A549 (cell line): ENCODE measurements around the gene GRXCR2. TPM values are rescaled to one million over a fixed set of nuclear protein-coding genes. Genes with fewer than 3 reads are reported as not detected.
A peak's percentile ranks its signal among the peaks of the same experiment; 100 is the strongest.

ENCODE experiments used
- ATAC-seq, 2 experiments: fragments of 200-7000 bp in 1 of 2; fragments of >200 bp in 1 of 2; cut with Nextera tagmentation in 1 of 2; cut with Tn5 transposase in 1 of 2; 3 replicates each; pipeline versions ENCODE4 v1.8.0 to v1.9.1; 2018 to 2020; ENCODE audit warnings: mild to moderate bottlenecking in 1 of 2, moderate library complexity in 1 of 2
- CTCF ChIA-PET: fragments of 300-600 bp; sonication (Branson Sonifier 250); formaldehyde crosslinking; extraction: SDS; loops from one replicate; lab custom pipeline; 2021; ENCODE audit warnings: antibody characterized with exemption, inconsistent platforms; lab: Yijun Ruan, JAX
- POLR2A ChIA-PET: fragments of 350-600 bp; formaldehyde crosslinking; extraction: SDS; loops from one replicate; lab custom pipeline; 2021; ENCODE audit warnings: antibody characterized with exemption, inconsistent platforms; lab: Yijun Ruan, JAX
- DNase-seq, 2 experiments: peaks; one replicate each; pipeline versions ENCODE4 v3.0.0 to v3.0.0-alpha.2; 2011 to 2016; ENCODE audit warnings: low read depth in 1 of 2, low spot score in 1 of 2
- FAIRE-seq: peaks from 2 replicates; lab custom pipeline; 2011; peaks lifted over from hg19 to GRCh38; lab: Jason Lieb, UNC
- H3K27ac ChIP-seq, 2 experiments: fragments of >200 bp; sonication (Bioruptor Twin); formaldehyde crosslinking; 3 replicates each; pipeline ENCODE4 v1.5.1; 2016 to 2017
- H3K4me1 ChIP-seq: fragments of >200 bp; sonication (Bioruptor Twin); formaldehyde crosslinking; 3 replicates; pipeline ENCODE4 v1.6.1; 2016
- H3K4me2 ChIP-seq: fragments of >200 bp; sonication (Bioruptor Twin); formaldehyde crosslinking; 3 replicates; pipeline ENCODE4 v1.6.1; 2016
- H3K4me3 ChIP-seq: fragments of >200 bp; sonication (Bioruptor Twin); formaldehyde crosslinking; 3 replicates; pipeline ENCODE4 v1.5.1; 2016
- H3K9me3 ChIP-seq: fragments of >200 bp; sonication (Bioruptor Twin); formaldehyde crosslinking; 3 replicates; pipeline ENCODE4 v1.6.1; 2016
- ESRRA ChIP-seq: fragments of 150-350 bp; IDR thresholded peaks from 2 replicates; pipeline ENCODE4 v1.6.1; 2014; ENCODE audit warnings: mild to moderate bottlenecking, low read length, borderline replicate concordance
- FOSB ChIP-seq: fragments of 250-450 bp; sonication (Bioruptor Pico); IDR thresholded peaks from 2 replicates; pipeline ENCODE4 v1.5.0; 2020; ENCODE audit warnings: mild to moderate bottlenecking, moderate library complexity
- GATA3 ChIP-seq: IDR thresholded peaks from 2 replicates; pipeline ENCODE4 v1.6.1; 2012; ENCODE audit warnings: borderline replicate concordance
- HDAC2 ChIP-seq: fragments of 200-600 bp; sonication (generic); IDR thresholded peaks from 2 replicates; pipeline ENCODE4 v1.6.1; 2016
- HOXB5 ChIP-seq: fragments of 250-450 bp; sonication (Bioruptor Pico); IDR thresholded peaks from 2 replicates; pipeline ENCODE4 v1.5.0; 2020; ENCODE audit warnings: mild to moderate bottlenecking, moderate library complexity
- JUN ChIP-seq, 2 experiments: fragments of >200 bp; sonication (Bioruptor Twin); formaldehyde crosslinking; IDR thresholded peaks; 2 replicates in 1 of 2; 3 replicates in 1 of 2; pipeline ENCODE4 v1.6.1; 2016 to 2017
- KDM1A ChIP-seq: fragments of 200-600 bp; sonication (generic); IDR thresholded peaks from 2 replicates; pipeline ENCODE4 v1.6.1; 2016; ENCODE audit warnings: low read depth, mild to moderate bottlenecking
- MAFK ChIP-seq: fragments of 450-650 bp; IDR thresholded peaks from 2 replicates; pipeline ENCODE4 v1.6.1; 2014; ENCODE audit not compliant: partially characterized antibody
- MAZ ChIP-seq: fragments of 150-350 bp; IDR thresholded peaks from 2 replicates; pipeline ENCODE4 v1.6.1; 2014; ENCODE audit warnings: antibody characterized with exemption, low read depth, low read length, borderline replicate concordance
- NFE2L2 ChIP-seq: fragments of 150-350 bp; conservative IDR thresholded peaks from 2 replicates; pipeline ENCODE4 v1.6.1; 2014; ENCODE audit warnings: low read length
- PHF8 ChIP-seq: fragments of 200-600 bp; sonication (generic); IDR thresholded peaks from 2 replicates; pipeline ENCODE4 v1.6.1; 2016; ENCODE audit warnings: low read depth, mild to moderate bottlenecking, antibody characterized with exemption, moderate library complexity, borderline replicate concordance
- POLR2A ChIP-seq: IDR thresholded peaks from 2 replicates; pipeline ENCODE4 v1.6.1; 2012; ENCODE audit warnings: mild to moderate bottlenecking, low read length
- RAD21 ChIP-seq, 2 experiments: fragments of >200 bp in 1 of 2; sonication (Bioruptor Twin) in 1 of 2; formaldehyde crosslinking in 1 of 2; IDR thresholded peaks in 1 of 2; conservative IDR thresholded peaks in 1 of 2; 2 replicates in 1 of 2; 3 replicates in 1 of 2; pipeline ENCODE4 v1.6.1; 2012 to 2018; ENCODE audit warnings: inconsistent platforms in 1 of 2
- RFX5 ChIP-seq: fragments of 450-650 bp; IDR thresholded peaks from 2 replicates; pipeline ENCODE4 v1.7.1; 2014; ENCODE audit warnings: antibody characterized with exemption, mild to moderate bottlenecking, moderate library complexity
- SMC3 ChIP-seq: fragments of >200 bp; sonication (Bioruptor Twin); formaldehyde crosslinking; IDR thresholded peaks from 3 replicates; pipeline ENCODE4 v1.6.1; 2018; ENCODE audit warnings: inconsistent platforms
- WGBS: methylation state at CpG from one replicate; pipeline ENCODE4 v1.1.6; 2017; ENCODE audit errors: missing lambda C conversion rate; 5-methylcytosine and 5-hydroxymethylcytosine counted together
- polyA plus RNA-seq, 4 experiments: library from polyadenylated mRNA; depleted of rRNA in 3 of 4; stranded (reverse); fragments of >200 nt; fragmentation: RNase III in 1 of 4; extraction: RNeasy Plus Mini Kit Qiagen cat#74134 plus additional on column Dnase treatment in 1 of 4; gene quantifications; 2 replicates in 3 of 4; 3 replicates in 1 of 4; pipeline ENCODE4 v1.2.3, GENCODE V29; 2011 to 2017
- TF ChIP-seq, protein P1 (sequence below): fragments of 250-450 bp; sonication (Bioruptor Pico); IDR thresholded peaks from 2 replicates; pipeline ENCODE4 v1.5.0; 2021; ENCODE audit warnings: mild to moderate bottlenecking, moderate library complexity, borderline replicate concordance
- TF ChIP-seq, protein P2 (sequence below): fragments of 150-350 bp; IDR thresholded peaks from 2 replicates; pipeline ENCODE4 v1.6.1; 2014; ENCODE audit warnings: low read depth, mild to moderate bottlenecking, low read length
- TF ChIP-seq, protein P3 (sequence below): IDR thresholded peaks from 2 replicates; pipeline ENCODE4 v1.6.1; 2012; ENCODE audit warnings: low read depth, borderline replicate concordance
- TF ChIP-seq, protein P4 (sequence below): fragments of >200 bp; sonication (Bioruptor Twin); formaldehyde crosslinking; IDR thresholded peaks from 3 replicates; pipeline ENCODE4 v1.5.1; 2016
- TF ChIP-seq, protein P5 (sequence below): IDR thresholded peaks from 2 replicates; pipeline ENCODE4 v1.6.1; 2012
- TF ChIP-seq, protein P6 (sequence below): fragments of >200 bp; sonication (Bioruptor Twin); formaldehyde crosslinking; IDR thresholded peaks from 2 replicates; pipeline ENCODE4 v1.6.1; 2016

GRXCR2 gene
- polyA plus RNA-seq, 2 of the 4 experiments (the other 2 are of a cell fraction) = 0.05 TPM; not detected in 1

DNA sequence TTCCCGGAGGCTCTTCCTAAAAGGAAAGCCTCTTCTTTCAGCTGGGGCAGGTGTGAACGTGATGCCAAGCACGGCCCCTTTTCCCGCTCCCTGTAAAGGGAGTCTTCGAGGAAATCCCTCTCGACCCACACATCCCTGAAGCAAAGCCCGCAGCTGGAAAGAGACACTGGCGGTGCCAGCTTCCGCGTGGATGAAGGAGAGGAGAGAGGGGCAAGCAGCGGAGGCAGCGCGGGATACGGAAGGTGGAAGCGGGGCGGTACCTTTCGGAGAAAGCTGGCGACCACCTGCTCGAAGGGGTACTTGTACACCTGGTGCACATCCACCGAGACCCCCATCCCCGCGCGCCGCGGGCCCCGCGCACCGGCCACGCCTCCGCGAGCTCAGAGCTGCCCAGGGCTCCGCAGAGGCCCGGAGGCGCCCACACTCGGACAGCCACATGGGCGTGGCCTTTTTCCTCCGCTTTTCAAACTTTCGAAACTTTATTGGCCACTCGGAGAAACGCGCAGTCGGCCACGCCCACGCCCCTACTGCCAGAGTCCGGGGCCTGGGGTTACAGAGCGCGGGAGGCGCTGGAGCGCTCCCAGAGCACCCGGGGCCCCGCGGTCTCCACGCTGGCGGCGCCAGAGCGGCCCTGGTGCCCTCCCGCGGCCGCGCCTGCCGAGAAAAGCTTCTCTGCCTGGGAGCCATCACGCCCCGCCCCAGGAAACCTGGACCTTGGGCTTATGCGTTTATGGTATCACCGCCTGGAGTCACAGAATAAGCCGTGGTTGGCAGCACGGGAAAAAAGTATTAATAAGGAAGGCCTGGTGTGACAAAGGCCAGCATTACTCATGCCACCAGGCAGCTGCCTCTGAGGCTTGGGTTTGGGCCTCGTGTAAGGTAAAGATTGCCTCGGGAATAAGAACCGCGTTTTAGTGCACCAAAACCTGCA lies 37.6 kb downstream of the GRXCR2 start, which contains the start of gene PRELID2:
Gene PRELID2 (minus strand): TSS at position 426 of the 931 bp plus-strand sequence. CDS start 91 bp downstream, at position 335.
- Histone ChIP-seq H3K27ac (peak within 1 kb of the TSS; percentile 80 to 88), H3K4me3 (peak within 1 kb of the TSS; percentile 67), H3K4me2 (peak within 1 kb of the TSS; percentile 89), H3K4me1 (peaks cover 26% of the 10 kb centered on the region), H3K9me3 (no peaks in the 10 kb centered on the region)
- peak; percentile 91 to 98 for ATAC-seq
- WGBS = 2% methylated on average over 49 of the region's 71 CpGs
- peak; percentile 61 to 88 for DNase-seq
- FAIRE-seq = no peak
- ChIA-PET CTCF (interaction anchor here (0.6 to 3.6 kb wide), 16 partner anchors 9 to 278 kb away, joined by 3 to 28 read pairs (median 4); no protein-coding TSS in a partner anchor), POLR2A (interaction anchor here (0.7 to 1.3 kb wide), 6 partner anchors 9 to 207 kb away, joined by 3 to 5 read pairs (median 3); no protein-coding TSS in a partner anchor)
- TF ChIP-seq, protein P1, sequence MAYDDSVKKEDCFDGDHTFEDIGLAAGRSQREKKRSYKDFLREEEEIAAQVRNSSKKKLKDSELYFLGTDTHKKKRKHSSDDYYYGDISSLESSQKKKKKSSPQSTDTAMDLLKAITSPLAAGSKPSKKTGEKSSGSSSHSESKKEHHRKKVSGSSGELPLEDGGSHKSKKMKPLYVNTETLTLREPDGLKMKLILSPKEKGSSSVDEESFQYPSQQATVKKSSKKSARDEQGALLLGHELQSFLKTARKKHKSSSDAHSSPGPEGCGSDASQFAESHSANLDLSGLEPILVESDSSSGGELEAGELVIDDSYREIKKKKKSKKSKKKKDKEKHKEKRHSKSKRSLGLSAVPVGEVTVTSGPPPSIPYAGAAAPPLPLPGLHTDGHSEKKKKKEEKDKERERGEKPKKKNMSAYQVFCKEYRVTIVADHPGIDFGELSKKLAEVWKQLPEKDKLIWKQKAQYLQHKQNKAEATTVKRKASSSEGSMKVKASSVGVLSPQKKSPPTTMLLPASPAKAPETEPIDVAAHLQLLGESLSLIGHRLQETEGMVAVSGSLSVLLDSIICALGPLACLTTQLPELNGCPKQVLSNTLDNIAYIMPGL (CRISPR knock-in tag) = no peak
- TF ChIP-seq GATA3 (peak; percentile 30; the same call in 1 of the 2 replicates), RAD21 (conservative IDR thresholded peaks at IDR 0.05 in 1 of 2, IDR thresholded peaks at IDR 0.05 in 1 of 2) (peak; percentile 9 to 58; a peak in 3 of 5 replicates), PHF8 (peak; percentile 89; the same call in 1 of the 2 replicates), MAFK (no peak), POLR2A (peak; percentile 62), HDAC2 (no peak), JUN (IDR thresholded peaks at IDR 0.05) (peak in 1 of 2 experiments; percentile 78; a peak in 3 of 5 replicates), FOSB (no peak), KDM1A (no peak; the same call in 1 of the 2 replicates), ESRRA (no peak), SMC3 (peak; percentile 64), HOXB5 (no peak), NFE2L2 (no peak), RFX5 (no peak), MAZ (0 out of 2 replicates have a peak, but pooled peaks have one; percentile 36)
- TF ChIP-seq, protein P2, sequence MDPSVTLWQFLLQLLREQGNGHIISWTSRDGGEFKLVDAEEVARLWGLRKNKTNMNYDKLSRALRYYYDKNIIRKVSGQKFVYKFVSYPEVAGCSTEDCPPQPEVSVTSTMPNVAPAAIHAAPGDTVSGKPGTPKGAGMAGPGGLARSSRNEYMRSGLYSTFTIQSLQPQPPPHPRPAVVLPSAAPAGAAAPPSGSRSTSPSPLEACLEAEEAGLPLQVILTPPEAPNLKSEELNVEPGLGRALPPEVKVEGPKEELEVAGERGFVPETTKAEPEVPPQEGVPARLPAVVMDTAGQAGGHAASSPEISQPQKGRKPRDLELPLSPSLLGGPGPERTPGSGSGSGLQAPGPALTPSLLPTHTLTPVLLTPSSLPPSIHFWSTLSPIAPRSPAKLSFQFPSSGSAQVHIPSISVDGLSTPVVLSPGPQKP = no peak
- TF ChIP-seq, protein P3, sequence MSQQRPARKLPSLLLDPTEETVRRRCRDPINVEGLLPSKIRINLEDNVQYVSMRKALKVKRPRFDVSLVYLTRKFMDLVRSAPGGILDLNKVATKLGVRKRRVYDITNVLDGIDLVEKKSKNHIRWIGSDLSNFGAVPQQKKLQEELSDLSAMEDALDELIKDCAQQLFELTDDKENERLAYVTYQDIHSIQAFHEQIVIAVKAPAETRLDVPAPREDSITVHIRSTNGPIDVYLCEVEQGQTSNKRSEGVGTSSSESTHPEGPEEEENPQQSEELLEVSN = peak; percentile 85
- TF ChIP-seq, protein P4, sequence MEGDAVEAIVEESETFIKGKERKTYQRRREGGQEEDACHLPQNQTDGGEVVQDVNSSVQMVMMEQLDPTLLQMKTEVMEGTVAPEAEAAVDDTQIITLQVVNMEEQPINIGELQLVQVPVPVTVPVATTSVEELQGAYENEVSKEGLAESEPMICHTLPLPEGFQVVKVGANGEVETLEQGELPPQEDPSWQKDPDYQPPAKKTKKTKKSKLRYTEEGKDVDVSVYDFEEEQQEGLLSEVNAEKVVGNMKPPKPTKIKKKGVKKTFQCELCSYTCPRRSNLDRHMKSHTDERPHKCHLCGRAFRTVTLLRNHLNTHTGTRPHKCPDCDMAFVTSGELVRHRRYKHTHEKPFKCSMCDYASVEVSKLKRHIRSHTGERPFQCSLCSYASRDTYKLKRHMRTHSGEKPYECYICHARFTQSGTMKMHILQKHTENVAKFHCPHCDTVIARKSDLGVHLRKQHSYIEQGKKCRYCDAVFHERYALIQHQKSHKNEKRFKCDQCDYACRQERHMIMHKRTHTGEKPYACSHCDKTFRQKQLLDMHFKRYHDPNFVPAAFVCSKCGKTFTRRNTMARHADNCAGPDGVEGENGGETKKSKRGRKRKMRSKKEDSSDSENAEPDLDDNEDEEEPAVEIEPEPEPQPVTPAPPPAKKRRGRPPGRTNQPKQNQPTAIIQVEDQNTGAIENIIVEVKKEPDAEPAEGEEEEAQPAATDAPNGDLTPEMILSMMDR = 0 out of 3 replicates have a peak, but pooled peaks have one; percentile 33
- TF ChIP-seq, protein P5, sequence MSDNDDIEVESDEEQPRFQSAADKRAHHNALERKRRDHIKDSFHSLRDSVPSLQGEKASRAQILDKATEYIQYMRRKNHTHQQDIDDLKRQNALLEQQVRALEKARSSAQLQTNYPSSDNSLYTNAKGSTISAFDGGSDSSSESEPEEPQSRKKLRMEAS = peak; percentile 70
- TF ChIP-seq, protein P6, sequence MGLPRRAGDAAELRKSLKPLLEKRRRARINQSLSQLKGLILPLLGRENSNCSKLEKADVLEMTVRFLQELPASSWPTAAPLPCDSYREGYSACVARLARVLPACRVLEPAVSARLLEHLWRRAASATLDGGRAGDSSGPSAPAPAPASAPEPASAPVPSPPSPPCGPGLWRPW = no peak
